Erythroblast (primary cell): ENCODE measurements around the gene DRICH1.

Experiments used
- GATA1 ChIP-seq: IDR thresholded peaks from 2 replicates; pipeline ENCODE4 v1.6.1; 2011; ENCODE audit warnings: low read depth, mild to moderate bottlenecking, control low read depth, low read length, moderate library complexity
- POLR2A ChIP-seq: IDR thresholded peaks from 2 replicates; pipeline ENCODE4 v1.6.1; 2011; ENCODE audit warnings: mild to moderate bottlenecking, low read length

GRCh38 chr22:23606204-23607131 lies 25.7 kb downstream of the DRICH1 start:
- no peak for TF ChIP-seq POLR2A
- TF ChIP-seq GATA1 = no peak
